Activated T-cell treated with anti-CD3 and anti-CD28 coated beads, Interleukin-2, amount 50 U/mL, for 4 hours (primary cell): ENCODE results near the gene SEC23A. TPM values are rescaled to one million over a fixed set of nuclear protein-coding genes. Genes with fewer than 3 reads are reported as not detected.
"Not testable (repeated sequence)": the region's sequence is repeated elsewhere in the genome, so short reads cannot be mapped to it uniquely, and the experiment has no call there.

Experiments
- ATAC-seq, 2 donors: fragments of 200-7000 bp; cut with Tn5 transposase; one replicate each; pipeline ENCODE4 v1.10.0; 2021
- DNase-seq: peaks from one replicate; pipeline ENCODE4 v3.0.0-alpha.2; 2020
- H3K27me3 Mint-ChIP-seq: one replicate; pipeline ENCODE4 v1.8.0; 2021; ENCODE audit warnings: low read depth, mixed read lengths
- H3K36me3 Mint-ChIP-seq: one replicate; pipeline ENCODE4 v1.8.0; 2022; ENCODE audit warnings: mixed read lengths; ENCODE audit not compliant: insufficient read depth
- H3K4me1 Mint-ChIP-seq: one replicate; pipeline ENCODE4 v1.8.0; 2021; ENCODE audit warnings: low read depth, mixed read lengths
- H3K4me3 Mint-ChIP-seq: one replicate; pipeline ENCODE4 v1.8.0; 2021; ENCODE audit warnings: mild to moderate bottlenecking, moderate library complexity, mixed read lengths
- H3K9me3 Mint-ChIP-seq: one replicate; pipeline ENCODE4 v1.8.0; 2021; ENCODE audit warnings: mixed read lengths
- total RNA-seq, 3 donors: library from RNA; stranded (reverse); gene quantifications; one replicate each; pipeline ENCODE4 v1.2.1, GENCODE V29; 2021

Gene SEC23A
- total RNA-seq, 3 donors from 2014 or later: 33.8 to 46.5 (median 33.8) TPM

- H3K27me3 Mint-ChIP-seq, H3K4me1 Mint-ChIP-seq, ATAC-seq, DNase-seq, H3K4me3 Mint-ChIP-seq, H3K9me3 Mint-ChIP-seq: not testable (repeated sequence)
- H3K36me3 Mint-ChIP-seq: peaks cover 44% of the 10 kb centered on the region
These were observed 33.7 kb downstream of the SEC23A start for GRCh38 chr14:39069169-39069805.

DNA sequence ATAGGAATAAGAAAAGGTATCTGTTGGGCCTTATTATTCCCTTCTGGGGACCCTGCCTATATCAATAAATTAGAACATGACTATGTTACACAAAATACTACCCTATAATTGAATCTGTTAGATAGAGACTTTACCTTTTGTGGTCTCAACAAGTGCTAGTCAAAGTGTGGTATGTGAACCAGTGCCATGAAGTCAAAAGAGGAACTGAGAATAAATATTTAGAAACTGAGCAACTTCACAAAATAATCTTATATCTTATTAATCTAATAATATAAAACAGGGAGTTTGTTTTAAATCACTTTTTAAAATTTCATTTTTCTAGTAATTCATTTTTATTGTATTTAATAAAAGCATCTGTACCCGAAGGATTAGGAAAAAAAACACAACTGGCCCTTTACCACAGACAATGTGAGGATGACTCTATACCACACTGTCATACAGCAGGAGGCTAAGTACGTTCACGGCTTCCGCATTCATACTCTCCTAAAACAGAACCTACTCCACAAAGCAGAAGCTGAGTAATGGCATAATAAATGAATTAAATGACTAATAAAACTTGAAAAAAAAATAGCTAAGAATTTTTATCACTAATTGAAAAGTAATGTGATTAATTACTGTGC is 42.1 kb downstream of the SEC23A start:
- H3K27me3 Mint-ChIP-seq: no peaks in the 10 kb centered on the region
- peaks cover 54% of the 10 kb centered on the region for H3K36me3 Mint-ChIP-seq
- DNase-seq: no peak
- no peak overlapping the region for H3K4me3 Mint-ChIP-seq
- no peaks in the 10 kb centered on the region for H3K4me1 Mint-ChIP-seq
- H3K9me3 Mint-ChIP-seq: peaks cover 3% of the 10 kb centered on the region
- ATAC-seq: no peak

- no peak for ATAC-seq
- H3K9me3 Mint-ChIP-seq: peaks cover 6% of the 10 kb centered on the region
- DNase-seq: no peak
These were observed 47.1 kb downstream of the SEC23A start for GRCh38 chr14:39055786-39056474.

DNA sequence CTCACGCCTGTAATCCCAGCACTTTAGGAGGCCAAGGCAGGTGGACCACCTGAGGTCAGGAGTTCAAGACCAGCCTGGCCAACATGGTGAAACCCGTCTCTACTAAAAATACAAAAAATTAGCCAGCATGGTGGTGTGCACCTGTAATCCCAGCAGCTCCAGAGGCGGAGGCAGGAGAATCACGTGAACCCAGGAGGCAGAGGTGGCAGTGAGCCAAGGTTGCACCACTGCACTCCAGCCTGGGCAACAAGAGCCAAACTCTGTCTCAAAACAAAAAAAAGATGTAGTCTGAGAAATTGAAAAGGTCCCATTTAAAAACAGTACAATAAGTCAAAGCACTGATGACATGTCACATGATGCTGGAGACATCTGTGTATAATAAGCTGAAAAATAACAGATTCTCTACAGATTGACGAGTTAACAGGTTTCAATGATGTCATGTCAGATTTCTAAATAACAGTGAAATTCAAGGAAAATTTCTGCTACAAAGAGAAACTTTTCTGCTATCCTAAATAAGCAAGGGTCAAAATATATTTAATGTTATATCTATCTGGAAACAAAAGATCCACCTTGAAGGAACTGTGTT is 50.1 kb downstream of the SEC23A start:
- H3K4me3 Mint-ChIP-seq, ATAC-seq, H3K27me3 Mint-ChIP-seq, H3K4me1 Mint-ChIP-seq, DNase-seq, H3K9me3 Mint-ChIP-seq: not testable (repeated sequence)
- peaks cover 45% of the 10 kb centered on the region for H3K36me3 Mint-ChIP-seq

More at GRCh38 chr14:39055786-39056474, 47.1 kb downstream of the SEC23A start:
- no peak overlapping the region for H3K4me3 Mint-ChIP-seq
- H3K4me1 Mint-ChIP-seq: no peaks in the 10 kb centered on the region
- H3K36me3 Mint-ChIP-seq: peaks cover 57% of the 10 kb centered on the region
- H3K27me3 Mint-ChIP-seq: no peaks in the 10 kb centered on the region

GRCh38 chr14:39050389-39050788 is 52.6 kb downstream of the SEC23A start:
- Mint-ChIP-seq H3K4me1 (no peaks in the 10 kb centered on the region), H3K9me3 (no peaks in the 10 kb centered on the region), H3K27me3 (no peaks in the 10 kb centered on the region), H3K4me3 (no peak overlapping the region), H3K36me3 (peaks cover 60% of the 10 kb centered on the region)
- DNase-seq (no peak), ATAC-seq (no peak)

DNA sequence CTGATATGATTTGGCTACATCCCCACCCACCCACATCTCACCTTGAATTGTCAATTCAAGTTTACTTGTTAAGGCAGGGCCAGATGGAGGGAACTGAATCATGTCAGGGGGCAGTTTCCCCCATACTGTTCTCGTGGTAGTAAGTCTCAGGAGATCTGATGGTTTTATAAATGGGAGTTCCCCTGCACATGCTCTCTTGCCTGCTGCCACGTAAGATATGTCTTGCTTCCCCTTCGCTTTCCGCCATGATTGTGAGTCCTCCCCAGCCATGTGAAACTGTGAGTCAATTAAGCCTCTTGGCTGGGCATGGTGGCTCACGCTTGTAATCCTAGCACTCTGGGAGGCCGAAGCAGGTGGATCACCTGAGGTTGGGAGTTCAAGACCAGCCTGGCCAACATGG is 57.1 kb downstream of the SEC23A start:
- H3K27me3 Mint-ChIP-seq, DNase-seq, H3K4me3 Mint-ChIP-seq, H3K4me1 Mint-ChIP-seq, H3K9me3 Mint-ChIP-seq, ATAC-seq: not testable (repeated sequence)
- peaks cover 43% of the 10 kb centered on the region for H3K36me3 Mint-ChIP-seq

DNA sequence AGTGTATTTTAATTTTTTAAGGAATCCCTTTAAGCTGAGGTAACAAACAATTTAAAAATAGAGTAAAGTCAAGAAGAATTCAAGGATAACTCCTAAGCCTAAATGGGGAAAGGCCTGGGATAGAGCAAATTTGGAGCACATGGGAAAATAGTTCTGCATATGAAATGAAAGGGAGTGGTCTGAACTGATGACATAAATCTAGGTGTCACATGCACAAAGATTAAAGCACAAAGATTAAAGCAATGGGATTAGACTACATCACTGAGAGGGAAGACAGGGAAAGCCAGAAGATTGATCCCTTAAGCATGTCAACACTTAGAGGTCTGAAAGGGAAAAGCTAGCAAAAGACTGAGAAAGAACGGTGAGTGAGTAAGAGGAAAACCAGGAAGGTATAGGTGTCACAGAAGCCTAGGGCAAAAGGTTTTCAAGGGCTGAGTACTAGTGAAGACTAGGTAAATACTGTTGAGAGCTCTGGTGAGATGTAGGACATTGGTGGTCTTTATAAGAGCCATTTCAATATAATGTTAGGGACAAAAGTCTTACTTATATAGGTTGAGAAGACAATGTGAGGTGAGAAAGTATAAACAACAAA is 59.6 kb downstream of the SEC23A start:
- ATAC-seq (no peak), DNase-seq (no peak)
- peaks cover 52% of the 10 kb centered on the region for H3K36me3 Mint-ChIP-seq
- H3K4me3 Mint-ChIP-seq: no peak overlapping the region
- H3K27me3 Mint-ChIP-seq: no peaks in the 10 kb centered on the region
- peaks cover 12% of the 10 kb centered on the region for H3K4me1 Mint-ChIP-seq
- H3K9me3 Mint-ChIP-seq: no peaks in the 10 kb centered on the region

DNA sequence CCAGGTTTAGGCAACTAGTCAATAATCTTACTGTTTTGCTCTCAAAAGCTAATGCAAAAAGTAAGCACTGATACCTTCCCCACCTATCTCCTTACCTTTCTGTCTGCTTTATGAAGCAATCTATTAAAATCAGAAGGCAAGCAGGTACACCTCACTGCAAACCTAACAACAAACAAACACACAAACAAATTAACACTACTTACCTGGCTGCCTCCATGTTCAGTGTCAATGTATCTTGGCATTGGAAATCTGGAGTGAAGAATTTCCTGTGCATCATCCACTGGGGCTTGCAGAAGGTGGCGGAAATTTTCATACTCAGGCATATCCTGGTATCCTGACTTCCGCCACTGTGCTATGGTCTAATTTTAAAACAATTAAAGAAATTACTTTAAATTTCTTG is 62.5 kb downstream of the SEC23A start:
- no peak for DNase-seq
- H3K4me3 Mint-ChIP-seq: no peak overlapping the region

DNA sequence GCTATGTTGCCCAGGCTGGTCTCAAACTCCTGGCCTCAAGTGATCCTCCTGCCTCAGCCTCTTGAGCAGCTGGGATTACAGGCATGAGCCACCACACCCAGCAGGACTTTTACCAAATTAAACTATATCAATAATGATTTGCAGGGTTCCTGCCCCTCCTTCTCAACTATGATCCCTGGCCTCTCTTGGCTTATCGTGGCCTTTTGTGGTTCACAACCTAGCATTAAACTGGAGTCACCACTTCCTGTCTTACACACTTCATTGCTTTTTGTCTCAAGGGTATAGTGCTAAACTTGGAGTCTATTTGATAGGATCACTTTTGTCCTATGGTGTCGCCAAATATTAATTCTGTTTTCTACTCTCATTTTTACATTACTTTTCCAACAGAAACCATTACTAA is 64.5 kb downstream of the SEC23A start:
- H3K27me3 Mint-ChIP-seq: no peaks in the 10 kb centered on the region
- H3K36me3 Mint-ChIP-seq: peaks cover 29% of the 10 kb centered on the region
- DNase-seq: no peak
- no peak overlapping the region for H3K4me3 Mint-ChIP-seq
- H3K4me1 Mint-ChIP-seq: peaks cover 12% of the 10 kb centered on the region
- no peak for ATAC-seq
- H3K9me3 Mint-ChIP-seq: no peaks in the 10 kb centered on the region

More for the DNA sequence above, 62.5 kb downstream of the SEC23A start:
- no peak for ATAC-seq
- peaks cover 35% of the 10 kb centered on the region for H3K36me3 Mint-ChIP-seq
- H3K27me3 Mint-ChIP-seq: no peaks in the 10 kb centered on the region
- H3K4me1 Mint-ChIP-seq: peaks cover 12% of the 10 kb centered on the region
- H3K9me3 Mint-ChIP-seq: no peaks in the 10 kb centered on the region

- Mint-ChIP-seq H3K27me3 (no peaks in the 10 kb centered on the region), H3K4me3 (no peak overlapping the region), H3K36me3 (peaks cover 29% of the 10 kb centered on the region), H3K9me3 (no peaks in the 10 kb centered on the region), H3K4me1 (peaks cover 9% of the 10 kb centered on the region)
- no peak for ATAC-seq
- no peak for DNase-seq
These were observed 66.3 kb downstream of the SEC23A start for GRCh38 chr14:39036760-39037159.

DNA sequence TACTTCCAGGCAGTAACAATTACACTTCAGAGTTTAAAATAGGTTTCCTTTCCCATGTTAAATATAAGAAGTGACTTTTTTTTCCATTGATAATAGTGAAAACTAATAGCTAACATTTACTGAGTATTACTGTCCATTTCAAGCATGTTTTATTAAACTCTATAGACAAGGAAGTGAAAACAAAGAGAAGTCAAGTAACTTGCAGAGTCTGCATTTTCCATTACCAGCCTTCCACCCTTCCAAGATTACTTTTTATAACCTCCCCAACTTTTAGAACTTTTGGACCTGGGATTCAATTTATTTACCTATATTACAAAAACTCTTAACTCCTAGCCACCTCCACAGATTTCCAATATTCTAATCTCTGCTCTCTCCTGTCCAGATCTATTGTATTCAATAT is 67.7 kb downstream of the SEC23A start:
- no peaks in the 10 kb centered on the region for H3K27me3 Mint-ChIP-seq
- ATAC-seq: no peak
- no peak overlapping the region for H3K4me3 Mint-ChIP-seq
- H3K4me1 Mint-ChIP-seq: peaks cover 9% of the 10 kb centered on the region
- DNase-seq: no peak
- no peaks in the 10 kb centered on the region for H3K9me3 Mint-ChIP-seq
- H3K36me3 Mint-ChIP-seq: peaks cover 36% of the 10 kb centered on the region

DNA sequence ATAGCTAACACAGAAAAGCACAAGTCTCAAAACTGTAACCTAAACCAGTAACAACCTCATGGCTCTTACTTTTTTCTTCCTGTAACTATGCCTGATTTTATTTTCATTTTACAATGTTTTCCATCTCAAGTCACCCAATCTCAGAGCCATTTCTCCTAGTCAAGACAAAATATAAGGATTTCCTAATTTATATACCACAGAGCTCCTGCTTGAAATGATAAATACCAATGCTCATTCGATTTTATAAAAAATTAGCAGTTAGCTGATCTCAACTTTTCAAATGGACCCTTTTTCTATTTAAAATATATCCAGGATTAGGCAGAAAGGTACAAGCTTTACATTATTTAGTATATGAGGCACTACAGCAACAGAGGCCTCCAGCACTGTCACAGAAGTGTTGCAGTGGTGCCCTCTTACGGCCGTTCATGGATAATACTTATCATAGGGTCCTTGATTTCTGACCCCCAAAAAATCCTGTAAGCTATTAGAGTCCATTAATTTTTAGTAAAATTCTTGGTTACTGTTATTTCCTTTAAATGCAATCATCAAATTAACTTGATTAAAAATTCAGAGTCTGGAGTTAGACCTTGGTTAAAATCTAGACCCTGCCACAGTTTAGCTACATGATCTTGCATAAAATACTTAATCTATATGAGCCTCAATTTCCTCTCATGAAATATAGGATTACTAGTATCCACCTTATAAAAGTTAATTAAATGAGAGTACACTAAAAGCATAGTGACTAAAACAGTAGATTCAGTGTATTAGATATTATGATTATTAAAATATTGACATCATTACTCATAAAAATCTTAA is 68.3 kb downstream of the SEC23A start:
- Mint-ChIP-seq H3K4me3 (no peak overlapping the region), H3K27me3 (no peaks in the 10 kb centered on the region), H3K9me3 (no peaks in the 10 kb centered on the region), H3K36me3 (peaks cover 41% of the 10 kb centered on the region), H3K4me1 (peaks cover 9% of the 10 kb centered on the region)
- ATAC-seq: no peak
- DNase-seq: no peak

GRCh38 chr14:39033371-39033770 is 69.7 kb downstream of the SEC23A start:
- Mint-ChIP-seq H3K36me3 (peaks cover 38% of the 10 kb centered on the region), H3K27me3 (no peaks in the 10 kb centered on the region), H3K4me3 (no peak overlapping the region), H3K9me3 (no peaks in the 10 kb centered on the region), H3K4me1 (no peaks in the 10 kb centered on the region)
- ATAC-seq (no peak), DNase-seq (no peak)

DNA sequence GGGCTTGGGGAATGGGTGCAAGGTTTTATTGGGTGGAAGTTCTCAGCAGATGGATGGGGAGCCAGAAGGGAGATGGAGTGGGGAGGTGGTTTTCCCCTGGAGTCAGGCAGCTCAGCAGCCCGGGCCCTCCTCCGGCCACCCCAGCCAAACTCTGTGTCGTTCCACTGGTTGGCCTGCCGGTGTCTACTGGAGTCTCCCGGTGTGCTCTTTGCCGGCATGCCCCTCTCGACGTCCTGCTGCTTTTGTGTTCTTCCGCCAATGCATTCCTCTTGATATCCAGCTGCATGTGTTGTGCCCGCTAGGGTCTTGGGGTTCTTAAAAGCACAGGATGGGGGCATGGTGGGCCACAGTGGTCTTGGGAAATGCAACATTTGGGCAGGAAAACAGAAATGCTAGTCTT is 72.8 kb downstream of the SEC23A start:
- H3K36me3 Mint-ChIP-seq: peaks cover 31% of the 10 kb centered on the region
- no peaks in the 10 kb centered on the region for H3K4me1 Mint-ChIP-seq
- H3K9me3 Mint-ChIP-seq: no peaks in the 10 kb centered on the region
- ATAC-seq: no peak
- no peak for DNase-seq
- no peaks in the 10 kb centered on the region for H3K27me3 Mint-ChIP-seq
- no peak overlapping the region for H3K4me3 Mint-ChIP-seq
